RWPE1 (cell line): Measurements from ENCODE around the gene RFX3.

Source experiments
- CTCF ChIA-PET: fragments of 350-600 bp; sonication (Branson Sonifier 250); formaldehyde crosslinking; extraction: SDS; loops from one replicate; lab custom pipeline; 2021; lab: Yijun Ruan, JAX
- POLR2A ChIA-PET: fragments of 400-600 bp; formaldehyde crosslinking; extraction: SDS; loops from one replicate; lab custom pipeline; 2020; ENCODE audit warnings: antibody characterized with exemption; ENCODE audit not compliant: low non-redundant PET; lab: Yijun Ruan, JAX
- DNase-seq: peaks from one replicate; pipeline ENCODE4 v3.0.0; 2012; ENCODE audit warnings: low spot score
- H3K27ac ChIP-seq: fragments of 450-650 bp; 2 replicates; pipeline ENCODE4 v1.5.1; 2017
- TF ChIP-seq, protein P1 (sequence below): fragments of 450-650 bp; conservative IDR thresholded peaks from 2 replicates; pipeline ENCODE4 v1.5.1; 2017; ENCODE audit warnings: low read depth, mild to moderate bottlenecking

Gene RFX3

DNA sequence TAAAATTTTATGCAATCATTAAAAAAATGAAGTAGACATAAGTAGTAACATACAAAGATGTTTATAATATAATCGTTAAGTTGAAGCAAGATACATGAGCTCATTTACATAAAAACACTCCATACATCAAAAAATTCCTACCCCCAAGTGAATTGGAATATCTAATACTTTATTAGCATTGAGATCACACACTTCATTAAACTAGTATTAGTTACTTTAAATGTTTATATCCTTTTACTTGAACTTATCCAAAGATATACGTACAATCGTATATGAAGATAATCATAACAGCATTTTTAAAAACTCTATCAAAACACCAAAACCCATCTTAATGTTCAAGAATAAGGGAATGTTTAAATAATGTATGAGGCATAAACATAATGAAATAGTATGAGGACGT lies 275.1 kb downstream of the RFX3 start:
- CTCF ChIA-PET: no interaction called here
- POLR2A ChIA-PET: no interaction called here

DNA sequence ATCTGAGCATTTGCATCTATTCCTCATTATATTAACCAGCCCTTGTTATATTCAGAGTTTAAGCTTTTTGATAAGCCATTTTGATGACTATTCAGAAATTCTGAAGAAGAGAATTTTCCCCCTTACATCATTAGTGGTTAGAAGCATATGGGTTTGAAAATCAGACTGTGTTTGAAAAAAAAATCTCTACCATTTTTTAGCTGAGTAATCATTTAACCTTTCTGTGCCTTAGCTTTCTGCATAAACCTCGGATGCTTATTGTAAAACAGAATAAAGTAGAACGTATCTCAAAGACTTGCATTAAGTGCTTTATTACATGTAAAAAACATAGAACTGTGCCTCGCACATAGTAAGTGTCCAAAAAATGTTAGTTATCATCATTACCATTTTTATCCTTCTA lies 278.6 kb downstream of the RFX3 start:
- ChIA-PET CTCF (no interaction called here), POLR2A (no interaction called here)

More for the DNA sequence above, 275.1 kb downstream of the RFX3 start:
- no peak overlapping the region for H3K27ac ChIP-seq
- no peak for DNase-seq
- TF ChIP-seq, protein P1, sequence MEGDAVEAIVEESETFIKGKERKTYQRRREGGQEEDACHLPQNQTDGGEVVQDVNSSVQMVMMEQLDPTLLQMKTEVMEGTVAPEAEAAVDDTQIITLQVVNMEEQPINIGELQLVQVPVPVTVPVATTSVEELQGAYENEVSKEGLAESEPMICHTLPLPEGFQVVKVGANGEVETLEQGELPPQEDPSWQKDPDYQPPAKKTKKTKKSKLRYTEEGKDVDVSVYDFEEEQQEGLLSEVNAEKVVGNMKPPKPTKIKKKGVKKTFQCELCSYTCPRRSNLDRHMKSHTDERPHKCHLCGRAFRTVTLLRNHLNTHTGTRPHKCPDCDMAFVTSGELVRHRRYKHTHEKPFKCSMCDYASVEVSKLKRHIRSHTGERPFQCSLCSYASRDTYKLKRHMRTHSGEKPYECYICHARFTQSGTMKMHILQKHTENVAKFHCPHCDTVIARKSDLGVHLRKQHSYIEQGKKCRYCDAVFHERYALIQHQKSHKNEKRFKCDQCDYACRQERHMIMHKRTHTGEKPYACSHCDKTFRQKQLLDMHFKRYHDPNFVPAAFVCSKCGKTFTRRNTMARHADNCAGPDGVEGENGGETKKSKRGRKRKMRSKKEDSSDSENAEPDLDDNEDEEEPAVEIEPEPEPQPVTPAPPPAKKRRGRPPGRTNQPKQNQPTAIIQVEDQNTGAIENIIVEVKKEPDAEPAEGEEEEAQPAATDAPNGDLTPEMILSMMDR: no peak

GRCh38 chr9:3246241-3246640 lies 279.6 kb downstream of the RFX3 start:
- H3K27ac ChIP-seq: no peak overlapping the region
- no peak for DNase-seq
- TF ChIP-seq, protein P1: no peak
- ChIA-PET POLR2A (no interaction called here), CTCF (no interaction called here)

More for the DNA sequence above, 278.6 kb downstream of the RFX3 start:
- TF ChIP-seq, protein P1: no peak
- no peak overlapping the region for H3K27ac ChIP-seq
- DNase-seq: no peak

DNA sequence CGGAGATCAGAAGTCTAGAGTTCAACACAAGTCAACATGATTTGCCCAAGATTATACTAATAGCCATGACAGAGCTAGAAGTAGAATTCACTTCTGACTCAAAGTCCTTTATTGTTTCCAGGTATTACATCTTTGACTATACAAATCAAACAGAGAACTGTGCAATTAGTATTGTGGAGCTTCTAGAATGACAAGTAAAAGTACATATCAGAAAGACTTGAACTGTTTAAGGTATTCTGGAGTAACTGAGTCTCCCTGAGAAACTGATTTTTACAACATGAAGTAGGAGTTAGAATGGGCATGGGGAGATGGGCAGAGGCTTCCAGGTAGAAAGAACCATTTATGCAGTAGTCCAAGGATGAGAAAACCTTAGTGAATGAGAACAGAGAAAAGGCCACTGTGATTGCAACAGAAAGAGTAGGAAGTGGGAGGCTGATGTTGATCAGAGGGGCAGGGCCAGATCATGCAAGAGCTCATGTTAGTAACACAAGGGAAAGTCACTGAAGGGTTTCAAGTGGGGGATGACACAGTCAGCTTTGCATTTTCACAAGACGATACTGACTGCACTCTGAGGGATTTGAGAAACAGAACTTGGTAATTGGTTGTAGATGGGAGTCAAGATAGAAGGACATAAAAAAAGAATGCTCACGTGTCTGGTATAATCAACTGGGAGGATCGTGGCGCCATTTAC lies 280.7 kb downstream of the RFX3 start:
- TF ChIP-seq, protein P1: no peak
- no peak for DNase-seq
- ChIA-PET POLR2A (no interaction called here), CTCF (interaction anchor here (0.8 kb wide), 1 partner anchor 222 kb away, joined by 3 read pairs; no protein-coding TSS in a partner anchor)
- no peak overlapping the region for H3K27ac ChIP-seq

DNA sequence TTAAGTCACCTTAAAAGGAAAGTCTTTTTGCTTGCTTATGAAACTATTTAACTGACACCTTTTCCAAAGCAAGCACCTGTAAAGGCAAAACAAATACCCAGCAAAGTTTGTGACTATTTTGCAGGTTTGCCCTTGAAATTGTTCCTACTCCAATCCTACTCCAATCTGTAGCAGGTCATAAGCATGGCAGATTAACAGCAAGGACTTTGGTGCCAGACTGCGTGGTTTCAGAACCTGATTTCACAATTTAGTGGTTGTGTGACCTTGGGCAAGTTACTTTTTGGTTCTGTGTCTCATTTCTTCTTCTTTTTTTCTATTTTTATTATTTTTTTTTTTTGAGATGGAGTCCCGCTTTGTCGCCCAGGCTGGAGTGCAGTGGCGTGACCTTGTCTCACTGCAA lies 282.1 kb downstream of the RFX3 start:
- TF ChIP-seq, protein P1: no peak
- ChIA-PET POLR2A (no interaction called here), CTCF (no interaction called here)
- no peak for DNase-seq
- H3K27ac ChIP-seq: no peak overlapping the region

DNA sequence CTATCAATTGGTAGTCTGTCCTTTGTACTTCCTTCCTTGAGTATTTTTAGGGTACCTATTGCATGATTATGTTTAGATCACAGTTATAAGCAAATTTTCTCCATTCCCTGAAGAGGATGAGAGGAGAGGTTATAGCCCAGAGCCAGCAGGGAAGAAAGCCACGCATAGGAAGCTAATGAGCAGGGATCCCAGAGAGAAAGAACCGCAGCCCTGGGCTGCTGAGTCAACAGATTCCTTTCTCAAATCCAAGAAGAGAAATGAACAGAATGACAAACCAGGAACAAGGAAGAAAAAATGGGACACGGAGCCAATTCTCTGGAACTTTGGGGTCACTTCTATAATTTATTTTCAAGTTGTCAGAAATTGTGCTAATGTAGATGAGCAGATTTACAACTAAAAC lies 284.5 kb downstream of the RFX3 start:
- CTCF ChIA-PET: interaction anchor here (0.6 to 1.1 kb wide), 4 partner anchors 17 to 465 kb away, joined by 3 to 4 read pairs (median 3); no protein-coding TSS in a partner anchor
- TF ChIP-seq, protein P1: no peak
- POLR2A ChIA-PET: no interaction called here
- no peak for DNase-seq
- no peak overlapping the region for H3K27ac ChIP-seq
